Spinal cord (tissue), 10 donors: ENCODE data around the gene SCUBE1. TPM values are rescaled to one million over a fixed set of nuclear protein-coding genes. Genes with fewer than 3 reads are reported as not detected.

Source experiments
- DNase-seq, 6 donors: peaks; one replicate each; pipeline versions ENCODE4 v3.0.0 to v3.0.0-alpha.2; 2013 to 2015; ENCODE audit warnings: low spot score in 6 of 6, low read depth in 4 of 6
- H3K27ac ChIP-seq: one replicate; pipeline ENCODE4 v1.5.1; 2013; ENCODE audit warnings: low read depth, low read length, control low read depth
- H3K27me3 ChIP-seq: one replicate; pipeline ENCODE4 v1.6.1; 2013; ENCODE audit warnings: low read length; ENCODE audit not compliant: control insufficient read depth, insufficient read depth
- H3K36me3 ChIP-seq: one replicate; pipeline ENCODE4 v1.6.1; 2013; ENCODE audit warnings: low read length; ENCODE audit not compliant: control insufficient read depth, insufficient read depth
- H3K4me1 ChIP-seq: one replicate; pipeline ENCODE4 v1.6.1; 2013; ENCODE audit warnings: low read length; ENCODE audit not compliant: control insufficient read depth, insufficient read depth
- H3K4me3 ChIP-seq: one replicate; pipeline ENCODE4 v1.5.1; 2013; ENCODE audit warnings: low read depth, low read length, control low read depth
- H3K9me3 ChIP-seq: one replicate; pipeline ENCODE4 v1.6.1; 2013; ENCODE audit warnings: low read length; ENCODE audit not compliant: control insufficient read depth, insufficient read depth
- WGBS: methylation state at CpG from one replicate; pipeline ENCODE4 v1.1.5; 2013; ENCODE audit warnings: missing lambda C conversion rate; ENCODE audit not compliant: insufficient coverage; 5-methylcytosine and 5-hydroxymethylcytosine counted together
- polyA plus RNA-seq, 2 donors: library from polyadenylated mRNA; unstranded; fragments of 120-200 nt; gene quantifications; one replicate each; pipeline ENCODE4 v1.2.1, GENCODE V29; 2013; ENCODE audit not compliant: insufficient read length in 2 of 2
- total RNA-seq, 2 donors: library from RNA; depleted of rRNA in 1 of 2; stranded (reverse); fragments of 120-200 nt in 1 of 2; fragments of >200 nt in 1 of 2; gene quantifications; one replicate each; pipeline versions ENCODE4 v1.2.3 to v1.2.4, GENCODE V29; 2013 to 2014
- donor health status: healthy.

The SCUBE1 gene
- total and polyA plus RNA-seq, 4 donors = 5.3 to 13.1 (median 10.6) TPM

DNA sequence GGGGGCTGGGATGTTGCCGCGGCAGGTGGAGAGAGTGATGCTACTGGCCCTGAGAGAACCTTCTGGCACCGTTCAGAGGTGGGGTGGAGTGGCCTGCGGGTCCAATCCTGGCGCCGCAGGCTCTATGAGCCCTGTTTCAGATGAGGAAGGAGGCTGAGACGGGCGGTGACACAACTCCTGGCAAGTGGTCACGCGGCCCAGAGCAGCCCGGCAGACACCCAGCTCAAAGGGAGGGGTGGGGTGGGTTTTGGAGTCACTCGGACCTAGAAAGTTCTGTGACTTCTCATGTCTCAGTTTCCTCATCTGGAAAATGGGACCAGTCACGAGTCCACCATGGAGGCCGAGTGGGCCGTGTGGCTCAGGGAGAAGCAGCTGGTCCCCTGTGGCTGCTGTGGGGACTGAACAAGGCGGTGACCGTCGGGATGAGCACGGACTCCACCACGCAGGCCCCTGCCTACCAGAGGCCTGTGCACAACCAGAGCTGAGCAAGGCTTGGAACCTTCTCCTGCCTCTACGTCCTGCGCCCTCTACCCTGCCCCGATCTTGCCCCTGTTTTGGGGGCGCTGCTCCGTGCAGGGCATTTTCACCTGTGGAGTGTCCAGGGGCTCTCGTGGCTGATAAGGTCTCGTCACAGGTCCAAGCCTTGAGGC is 188.2 kb downstream of the SCUBE1 start:
- no peak overlapping the region for H3K27ac ChIP-seq
- no peak overlapping the region for H3K4me3 ChIP-seq
- H3K4me1 ChIP-seq = peaks cover 33% of the 10 kb centered on the region
- peaks cover 22% of the 10 kb centered on the region for H3K36me3 ChIP-seq
- H3K27me3 ChIP-seq = no peaks in the 10 kb centered on the region
- 85% methylated on average over 26 of the region's 27 CpGs for WGBS
- DNase-seq = no peak
- H3K9me3 ChIP-seq = no peaks in the 10 kb centered on the region

GRCh38 chr22:43153899-43154298 is 189.3 kb downstream of the SCUBE1 start:
- no peak for DNase-seq
- Histone ChIP-seq H3K4me3 (no peak overlapping the region), H3K4me1 (peaks cover 25% of the 10 kb centered on the region), H3K36me3 (peaks cover 13% of the 10 kb centered on the region), H3K9me3 (no peaks in the 10 kb centered on the region), H3K27me3 (no peaks in the 10 kb centered on the region), H3K27ac (no peak overlapping the region)
- WGBS = 77% methylated on average over 5 of the region's 9 CpGs

DNA sequence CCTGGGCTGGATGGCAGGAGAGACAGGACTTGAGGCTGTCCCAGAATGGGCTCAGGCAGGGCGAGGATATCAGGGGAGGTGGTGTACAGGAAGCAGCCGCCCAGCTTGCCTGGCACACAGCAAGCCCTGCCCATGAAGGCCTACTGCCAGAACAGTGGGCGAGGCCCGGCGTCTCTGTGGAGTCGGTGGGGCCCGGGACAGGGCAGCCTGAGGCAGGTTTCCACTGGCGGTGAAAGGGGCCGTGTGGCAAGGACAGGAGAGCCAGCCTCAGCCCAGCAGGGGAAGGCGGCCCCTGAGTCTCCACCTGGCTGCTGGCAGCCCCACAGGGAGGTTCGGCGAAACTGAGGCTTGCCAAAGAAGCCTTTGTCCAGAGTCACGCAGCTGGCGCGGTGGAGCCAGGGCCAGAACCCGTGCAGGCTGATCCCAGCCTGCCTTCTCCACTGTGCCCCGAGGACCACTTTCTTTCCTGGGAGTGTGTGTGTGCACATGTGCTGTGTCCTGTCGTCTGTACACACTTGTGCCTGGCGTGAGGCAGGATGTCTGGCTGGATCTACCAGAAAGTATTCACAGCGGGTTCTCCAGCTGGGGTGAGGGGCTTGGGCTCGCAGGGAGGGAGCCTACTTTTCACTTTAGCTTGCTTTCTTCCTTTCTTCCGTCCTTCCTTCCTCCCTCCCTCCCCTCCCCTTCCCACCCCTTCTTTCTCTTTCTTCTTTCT is 190.7 kb downstream of the SCUBE1 start:
- H3K4me1 ChIP-seq = peaks cover 25% of the 10 kb centered on the region
- WGBS = 20% methylated on average over 22 of the region's 22 CpGs
- peak overlapping the region; percentile 55 for H3K4me3 ChIP-seq
- no peaks in the 10 kb centered on the region for H3K9me3 ChIP-seq
- H3K27me3 ChIP-seq = no peaks in the 10 kb centered on the region
- H3K36me3 ChIP-seq = peaks cover 11% of the 10 kb centered on the region
- peak in 2 of 6 donors; percentile 48 to 63 for DNase-seq
- H3K27ac ChIP-seq = peak overlapping the region; percentile 4

- H3K27me3 ChIP-seq = no peaks in the 10 kb centered on the region
- DNase-seq = peak in 1 of 6 donors; percentile 23
- no peaks in the 10 kb centered on the region for H3K9me3 ChIP-seq
- H3K36me3 ChIP-seq = peaks cover 11% of the 10 kb centered on the region
- WGBS = 43% methylated on average over 18 of the region's 18 CpGs
- peak overlapping the region; percentile 55 for H3K4me3 ChIP-seq
- peak overlapping the region; percentile 4 for H3K27ac ChIP-seq
- H3K4me1 ChIP-seq = peaks cover 25% of the 10 kb centered on the region
These were observed 191.2 kb downstream of the SCUBE1 start for GRCh38 chr22:43152003-43152356.

DNA sequence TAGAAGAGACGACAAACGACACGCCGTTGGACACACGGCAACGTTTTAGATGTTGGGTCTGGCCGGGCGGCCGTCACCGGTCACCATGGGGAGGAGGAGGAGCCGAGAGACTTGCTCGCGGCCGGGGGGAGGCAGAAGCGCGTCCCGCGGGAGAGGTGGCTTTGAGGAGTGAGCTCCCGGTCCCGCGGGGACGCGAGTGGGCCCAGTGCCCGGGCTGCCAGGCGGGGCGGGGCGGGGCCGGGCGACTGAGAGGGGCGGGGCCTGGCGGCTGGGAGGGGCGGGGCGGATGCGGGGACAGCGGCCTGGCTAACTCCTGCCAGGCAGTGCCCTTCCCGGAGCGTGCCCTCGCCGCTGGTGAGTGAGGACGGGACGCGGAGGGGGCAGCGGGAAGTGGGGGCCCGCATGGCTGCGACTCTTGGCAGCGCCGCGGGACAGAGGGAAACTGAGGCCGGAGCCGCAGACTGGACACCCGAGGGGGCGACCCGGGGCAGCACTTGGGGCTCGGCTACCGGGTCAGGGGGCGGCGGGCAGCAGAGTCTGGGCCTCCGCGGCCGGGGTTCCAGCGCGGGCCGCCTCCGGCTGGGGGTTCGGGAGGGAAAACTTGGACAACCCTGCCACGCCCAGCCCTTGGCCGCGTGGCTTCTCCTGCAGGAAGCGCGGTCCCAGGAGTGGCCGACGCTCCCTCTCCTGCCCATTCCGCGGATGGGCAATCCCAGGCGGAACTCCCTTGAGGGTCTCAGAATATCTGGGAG is 191.7 kb downstream of the SCUBE1 start, which contains the start of gene TSPO:
Gene TSPO, plus strand, starts transcription at position 309 of the 752 bp plus-strand sequence. CDS start 7,680 bp downstream, outside the sequence.
- 4% methylated on average over 71 of the region's 75 CpGs for WGBS
- Histone ChIP-seq H3K4me1 (peaks cover 25% of the 10 kb centered on the region), H3K36me3 (peaks cover 9% of the 10 kb centered on the region), H3K9me3 (no peaks in the 10 kb centered on the region), H3K27me3 (no peaks in the 10 kb centered on the region), H3K27ac (peak within 1 kb of the TSS; percentile 4), H3K4me3 (peak within 1 kb of the TSS; percentile 55)
- peak in 3 of 6 donors; percentile 29 to 71 (median 62) for DNase-seq

DNA sequence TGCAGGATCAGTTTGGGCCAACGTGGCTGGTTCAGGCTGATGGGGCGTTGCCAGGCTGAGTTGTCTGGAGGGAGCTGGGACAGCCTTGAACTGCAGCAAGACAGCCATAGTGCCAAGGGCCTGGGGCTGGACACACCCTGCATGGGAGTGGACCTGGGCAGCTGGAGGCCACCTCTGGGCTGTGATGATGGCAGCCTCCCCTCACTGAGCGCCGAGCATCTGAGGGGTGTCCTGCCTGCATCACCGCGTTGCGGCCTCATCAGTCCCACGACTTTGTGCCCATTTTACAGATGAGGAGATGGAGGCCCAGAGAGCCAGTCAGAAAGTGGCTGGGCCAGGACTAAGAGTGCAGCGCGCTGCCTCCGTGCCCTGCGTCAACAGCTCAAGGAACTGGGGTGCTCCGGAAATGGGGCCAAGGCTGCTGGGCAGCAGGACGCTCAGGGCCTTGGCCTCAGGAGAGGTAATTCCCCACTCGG is 192.4 kb downstream of the SCUBE1 start:
- no peak for DNase-seq
- Histone ChIP-seq H3K9me3 (no peaks in the 10 kb centered on the region), H3K36me3 (peaks cover 6% of the 10 kb centered on the region), H3K27ac (no peak overlapping the region), H3K4me3 (peak overlapping the region; percentile 55), H3K4me1 (peaks cover 25% of the 10 kb centered on the region), H3K27me3 (no peaks in the 10 kb centered on the region)
- 81% methylated on average over 15 of the region's 15 CpGs for WGBS

- WGBS = 57% methylated on average over 6 of the region's 6 CpGs
These were observed 194.6 kb downstream of the SCUBE1 start for GRCh38 chr22:43148581-43148980.

DNA sequence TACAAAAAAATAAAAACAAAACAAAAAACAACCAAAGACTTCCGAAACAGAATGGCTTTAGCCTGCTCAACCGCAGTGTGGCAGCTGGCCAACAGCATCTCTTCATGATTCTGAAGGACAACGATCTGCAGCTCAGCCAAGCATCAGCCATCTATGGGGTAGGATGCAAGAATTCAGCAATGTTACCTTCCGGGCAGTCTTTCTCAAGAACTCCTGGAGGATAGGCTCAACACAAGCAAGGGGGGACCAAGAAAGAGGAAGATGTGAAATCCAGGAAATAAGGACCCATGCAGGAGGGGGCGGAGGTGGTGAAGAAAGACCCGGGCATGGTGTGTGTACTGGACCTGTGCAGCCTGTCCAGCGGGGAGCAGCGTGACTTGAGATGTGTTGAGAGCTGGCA is 195.4 kb downstream of the SCUBE1 start:
- Histone ChIP-seq H3K9me3 (no peaks in the 10 kb centered on the region), H3K27ac (no peak overlapping the region), H3K27me3 (no peaks in the 10 kb centered on the region), H3K4me3 (no peak overlapping the region), H3K4me1 (peaks cover 26% of the 10 kb centered on the region), H3K36me3 (no peaks in the 10 kb centered on the region)
- WGBS = 57% methylated on average over 8 of the region's 8 CpGs
- no peak for DNase-seq

More at GRCh38 chr22:43148581-43148980, 194.6 kb downstream of the SCUBE1 start:
- Histone ChIP-seq H3K4me1 (peaks cover 25% of the 10 kb centered on the region), H3K36me3 (no peaks in the 10 kb centered on the region), H3K27me3 (no peaks in the 10 kb centered on the region), H3K9me3 (no peaks in the 10 kb centered on the region), H3K27ac (no peak overlapping the region), H3K4me3 (no peak overlapping the region)
- no peak for DNase-seq
